MM.1S (cell line): ENCODE data around the gene METTL25B.
A peak's percentile ranks its signal among the peaks of the same experiment; 100 is the strongest.

Experiments used
- DNase-seq: peaks from one replicate; pipeline ENCODE4 v3.0.0-alpha.2; 2015
- H2AFZ ChIP-seq: fragments of 300-600 bp; sonication (generic); 2 replicates; pipeline ENCODE4 v1.6.0; 2016; ENCODE audit warnings: antibody characterized with exemption, low read length
- H3F3A ChIP-seq: fragments of 300-600 bp; sonication (generic); 2 replicates; pipeline ENCODE4 v1.6.1; 2016; ENCODE audit warnings: mild to moderate bottlenecking, antibody characterized with exemption, low read length, moderate library complexity, mixed read lengths; ENCODE audit not compliant: insufficient read depth
- H3K27ac ChIP-seq: fragments of 300-600 bp; sonication (generic); 2 replicates; pipeline ENCODE4 v1.5.1; 2016; ENCODE audit warnings: mild to moderate bottlenecking, low read length
- H3K27me3 ChIP-seq: fragments of 300-600 bp; sonication (generic); replicated peaks from 2 replicates; pipeline ENCODE4 v1.6.0; 2016; ENCODE audit warnings: low read length; ENCODE audit not compliant: insufficient read depth
- H3K36me3 ChIP-seq: fragments of 300-600 bp; sonication (generic); replicated peaks from 2 replicates; pipeline ENCODE4 v1.6.1; 2016; ENCODE audit warnings: mild to moderate bottlenecking, low read length, mixed read lengths; ENCODE audit not compliant: insufficient read depth
- H3K4me1 ChIP-seq: fragments of 300-600 bp; sonication (generic); 2 replicates; pipeline ENCODE4 v1.6.1; 2016; ENCODE audit warnings: low read length, mixed read lengths
- H3K4me2 ChIP-seq: fragments of 300-600 bp; sonication (generic); 2 replicates; pipeline ENCODE4 v1.6.0; 2016; ENCODE audit warnings: low read depth, low read length
- H3K4me3 ChIP-seq: fragments of 300-600 bp; sonication (generic); 2 replicates; pipeline ENCODE4 v1.5.1; 2016; ENCODE audit warnings: low read length, mixed read lengths
- H3K79me2 ChIP-seq: fragments of 300-600 bp; sonication (generic); 2 replicates; pipeline ENCODE4 v1.6.1; 2016; ENCODE audit warnings: mixed run types, low read length, mixed read lengths
- H3K9ac ChIP-seq: fragments of 300-600 bp; sonication (generic); 2 replicates; pipeline ENCODE4 v1.6.1; 2016; ENCODE audit warnings: low read length, mixed read lengths
- H3K9me2 ChIP-seq: fragments of 300-600 bp; sonication (generic); replicated peaks from 2 replicates; pipeline ENCODE4 v1.6.1; 2016; ENCODE audit warnings: mild to moderate bottlenecking, low read length, mixed read lengths; ENCODE audit not compliant: insufficient read depth
- H3K9me3 ChIP-seq: fragments of 300-600 bp; sonication (generic); replicated peaks from 2 replicates; pipeline ENCODE4 v1.6.1; 2016; ENCODE audit warnings: mild to moderate bottlenecking, low read length, mixed read lengths; ENCODE audit not compliant: insufficient read depth
- H4K20me1 ChIP-seq: fragments of 300-600 bp; sonication (generic); 2 replicates; pipeline ENCODE4 v1.6.1; 2016; ENCODE audit warnings: mild to moderate bottlenecking, low read length, moderate library complexity, mixed read lengths; ENCODE audit not compliant: insufficient read depth
- EZH2 ChIP-seq: fragments of 300-600 bp; sonication (generic); optimal IDR thresholded peaks from 2 replicates; pipeline ENCODE3; 2017; ENCODE audit warnings: low read depth, mild to moderate bottlenecking, antibody characterized with exemption, low read length, mixed read lengths
- EZH2phosphoT487 ChIP-seq: fragments of 300-600 bp; sonication (generic); IDR thresholded peaks from 2 replicates; pipeline ENCODE4 v1.6.1; 2018; ENCODE audit warnings: antibody characterized with exemption, low read length
- TF ChIP-seq, protein P1 (sequence below): fragments of 300-600 bp; sonication (generic); IDR thresholded peaks from 2 replicates; pipeline ENCODE4 v1.5.1; 2016; ENCODE audit warnings: antibody characterized with exemption, low read length, mixed read lengths

The METTL25B gene

GRCh38 chr1:156768610-156769295, 40.5 kb downstream of the METTL25B start:
- no peaks in the 10 kb centered on the region; the same call in 1 of the 2 replicates for H3K36me3 ChIP-seq
- H3K4me3 ChIP-seq: peak overlapping the region; percentile 81
- peaks cover 76% of the 10 kb centered on the region for H3K79me2 ChIP-seq
- H2AFZ ChIP-seq: no peak overlapping the region
- no peaks in the 10 kb centered on the region for H3K27me3 ChIP-seq
- H3K9me3 ChIP-seq: no peaks in the 10 kb centered on the region
- H3K4me2 ChIP-seq: peak overlapping the region; percentile 86
- no peak for DNase-seq
- no peaks in the 10 kb centered on the region for H3K9me2 ChIP-seq
- H3K27ac ChIP-seq: peak overlapping the region; percentile 68; the same call in 1 of the 2 replicates
- H3K9ac ChIP-seq: peak overlapping the region; percentile 88
- H4K20me1 ChIP-seq: peaks cover 10% of the 10 kb centered on the region; the same call in 1 of the 2 replicates
- TF ChIP-seq EZH2phosphoT487 (no peak), EZH2 (no peak)
- TF ChIP-seq, protein P1, sequence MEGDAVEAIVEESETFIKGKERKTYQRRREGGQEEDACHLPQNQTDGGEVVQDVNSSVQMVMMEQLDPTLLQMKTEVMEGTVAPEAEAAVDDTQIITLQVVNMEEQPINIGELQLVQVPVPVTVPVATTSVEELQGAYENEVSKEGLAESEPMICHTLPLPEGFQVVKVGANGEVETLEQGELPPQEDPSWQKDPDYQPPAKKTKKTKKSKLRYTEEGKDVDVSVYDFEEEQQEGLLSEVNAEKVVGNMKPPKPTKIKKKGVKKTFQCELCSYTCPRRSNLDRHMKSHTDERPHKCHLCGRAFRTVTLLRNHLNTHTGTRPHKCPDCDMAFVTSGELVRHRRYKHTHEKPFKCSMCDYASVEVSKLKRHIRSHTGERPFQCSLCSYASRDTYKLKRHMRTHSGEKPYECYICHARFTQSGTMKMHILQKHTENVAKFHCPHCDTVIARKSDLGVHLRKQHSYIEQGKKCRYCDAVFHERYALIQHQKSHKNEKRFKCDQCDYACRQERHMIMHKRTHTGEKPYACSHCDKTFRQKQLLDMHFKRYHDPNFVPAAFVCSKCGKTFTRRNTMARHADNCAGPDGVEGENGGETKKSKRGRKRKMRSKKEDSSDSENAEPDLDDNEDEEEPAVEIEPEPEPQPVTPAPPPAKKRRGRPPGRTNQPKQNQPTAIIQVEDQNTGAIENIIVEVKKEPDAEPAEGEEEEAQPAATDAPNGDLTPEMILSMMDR: no peak
- H3K4me1 ChIP-seq: peaks cover 14% of the 10 kb centered on the region
- H3F3A ChIP-seq: 0 out of 2 replicates have a peak, but pooled peaks cover 3% of the 10 kb centered on the region

GRCh38 chr1:156772222-156772621, 44.0 kb downstream of the METTL25B start:
- no peak overlapping the region for H3K4me2 ChIP-seq
- peaks cover 7% of the 10 kb centered on the region for H3K4me1 ChIP-seq
- H3K9me2 ChIP-seq: no peaks in the 10 kb centered on the region
- H3K36me3 ChIP-seq: no peaks in the 10 kb centered on the region; the same call in 1 of the 2 replicates
- no peak overlapping the region for H3K9ac ChIP-seq
- no peak overlapping the region for H3K4me3 ChIP-seq
- no peak overlapping the region for H2AFZ ChIP-seq
- H3F3A ChIP-seq: peaks cover 10% of the 10 kb centered on the region; the same call in 1 of the 2 replicates
- H3K79me2 ChIP-seq: peaks cover 95% of the 10 kb centered on the region
- H3K9me3 ChIP-seq: no peaks in the 10 kb centered on the region
- no peak overlapping the region for H3K27ac ChIP-seq
- peaks cover 24% of the 10 kb centered on the region; the same call in 1 of the 2 replicates for H4K20me1 ChIP-seq
- no peak for DNase-seq
- TF ChIP-seq, protein P1: no peak
- no peak for TF ChIP-seq EZH2
- no peak for TF ChIP-seq EZH2phosphoT487
- H3K27me3 ChIP-seq: no peaks in the 10 kb centered on the region

DNA sequence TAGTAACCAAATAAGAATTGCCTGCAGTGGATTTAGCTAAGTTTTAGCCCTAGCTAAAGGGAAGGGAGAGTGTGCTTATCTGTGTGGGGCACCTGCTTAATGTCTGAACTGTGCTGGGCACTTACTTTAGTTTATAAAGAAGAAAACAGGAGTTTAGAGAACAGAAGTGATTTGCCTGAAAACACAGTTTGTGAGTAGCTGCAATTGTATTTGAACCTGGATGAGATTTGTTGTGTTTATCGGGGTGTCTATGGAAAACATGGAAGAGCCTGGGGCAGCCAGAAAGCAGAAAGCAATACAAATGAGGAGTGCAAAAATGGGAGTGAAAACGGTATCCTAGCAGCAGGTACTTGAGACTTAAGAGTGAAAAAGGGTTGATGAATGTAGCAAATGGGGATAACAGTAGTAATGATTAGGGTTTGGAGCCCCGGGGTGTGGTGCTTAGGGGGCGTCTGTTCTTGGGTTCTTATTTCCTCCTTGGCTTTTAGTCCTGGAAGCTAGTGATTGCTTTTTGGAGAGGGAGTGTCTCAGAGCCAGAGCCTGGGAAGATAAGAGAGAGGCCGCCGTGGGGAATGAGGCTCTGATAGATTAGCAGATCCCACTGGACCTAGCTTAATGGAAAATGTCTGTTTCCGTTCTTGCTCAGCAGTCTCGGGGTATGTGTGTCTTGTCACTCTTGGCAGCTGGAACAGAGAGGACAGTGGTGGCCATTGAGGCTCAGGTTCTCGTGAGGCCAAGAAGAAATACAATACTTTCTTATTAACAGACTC, 44.6 kb downstream of the METTL25B start:
- no peak overlapping the region for H3K4me3 ChIP-seq
- H4K20me1 ChIP-seq: peaks cover 30% of the 10 kb centered on the region; the same call in 1 of the 2 replicates
- no peak overlapping the region for H3K27ac ChIP-seq
- H3K27me3 ChIP-seq: no peaks in the 10 kb centered on the region
- no peaks in the 10 kb centered on the region; the same call in 1 of the 2 replicates for H3K36me3 ChIP-seq
- H3K4me1 ChIP-seq: peaks cover 7% of the 10 kb centered on the region
- no peaks in the 10 kb centered on the region for H3K9me3 ChIP-seq
- DNase-seq: no peak
- no peak overlapping the region for H3K4me2 ChIP-seq
- no peak overlapping the region for H2AFZ ChIP-seq
- H3F3A ChIP-seq: peaks cover 10% of the 10 kb centered on the region; the same call in 1 of the 2 replicates
- H3K79me2 ChIP-seq: peaks cover 96% of the 10 kb centered on the region
- H3K9ac ChIP-seq: no peak overlapping the region
- no peaks in the 10 kb centered on the region for H3K9me2 ChIP-seq
- no peak for TF ChIP-seq EZH2
- TF ChIP-seq, protein P1: no peak
- no peak for TF ChIP-seq EZH2phosphoT487
